GM12891 (cell line): Measurements from ENCODE around the gene NUDT8.

Experiments used
- POLR2A ChIP-seq: IDR thresholded peaks from 2 replicates; pipeline ENCODE4 v1.6.1; 2011; ENCODE audit warnings: low read depth, low read length, control low read depth
- POLR2AphosphoS5 ChIP-seq: IDR thresholded peaks from 2 replicates; pipeline ENCODE4 v1.6.1; 2011; ENCODE audit warnings: low read depth, low read length, control low read depth
- SPI1 ChIP-seq: IDR thresholded peaks from 2 replicates; pipeline ENCODE4 v1.6.1; 2011; ENCODE audit warnings: low read depth, low read length, control low read depth
- TAF1 ChIP-seq: IDR thresholded peaks from 2 replicates; pipeline ENCODE4 v1.6.1; 2011; ENCODE audit warnings: low read depth, low read length, control low read depth

GRCh38 chr11:67638535-67639437 lies 9.0 kb upstream of the NUDT8 start:
- no peak for TF ChIP-seq POLR2A
- TF ChIP-seq TAF1 = no peak
- no peak for TF ChIP-seq POLR2AphosphoS5
- TF ChIP-seq SPI1 = no peak
